GM12801 (cell line): ENCODE data around the gene HELLS.

Source experiments
- TF ChIP-seq, protein P1 (sequence below): IDR thresholded peaks from one replicate; pipeline ENCODE4 v1.5.1; 2011; ENCODE audit warnings: control low read depth; ENCODE audit not compliant: insufficient read length; ENCODE audit errors: extremely low read depth

Gene HELLS

DNA sequence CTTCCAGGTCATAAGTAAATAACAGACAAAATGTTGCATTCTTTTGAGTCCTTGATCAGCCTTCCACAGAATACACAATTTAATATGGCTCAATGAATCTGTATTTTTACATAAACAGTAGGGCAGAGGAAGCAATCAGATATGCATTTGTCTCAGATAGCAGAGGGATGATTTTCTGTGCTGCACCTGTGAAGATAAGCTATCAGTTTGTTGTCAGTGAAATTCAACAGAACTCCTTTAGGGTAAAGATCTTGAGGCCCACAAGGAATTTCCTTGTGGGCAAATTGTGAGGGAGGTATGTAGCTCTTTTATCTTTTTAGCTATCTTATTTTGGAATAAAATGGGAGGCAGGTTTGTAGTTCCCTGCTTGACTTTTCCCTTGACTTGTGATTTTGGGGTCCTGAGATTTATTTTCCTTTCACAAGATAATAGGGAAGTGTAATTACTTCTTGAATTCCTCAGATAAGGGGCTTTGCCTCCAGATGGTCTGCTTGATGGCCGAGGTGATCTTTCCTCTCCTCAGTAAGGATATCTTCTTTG is 77.1 kb downstream of the HELLS start:
- TF ChIP-seq, protein P1, sequence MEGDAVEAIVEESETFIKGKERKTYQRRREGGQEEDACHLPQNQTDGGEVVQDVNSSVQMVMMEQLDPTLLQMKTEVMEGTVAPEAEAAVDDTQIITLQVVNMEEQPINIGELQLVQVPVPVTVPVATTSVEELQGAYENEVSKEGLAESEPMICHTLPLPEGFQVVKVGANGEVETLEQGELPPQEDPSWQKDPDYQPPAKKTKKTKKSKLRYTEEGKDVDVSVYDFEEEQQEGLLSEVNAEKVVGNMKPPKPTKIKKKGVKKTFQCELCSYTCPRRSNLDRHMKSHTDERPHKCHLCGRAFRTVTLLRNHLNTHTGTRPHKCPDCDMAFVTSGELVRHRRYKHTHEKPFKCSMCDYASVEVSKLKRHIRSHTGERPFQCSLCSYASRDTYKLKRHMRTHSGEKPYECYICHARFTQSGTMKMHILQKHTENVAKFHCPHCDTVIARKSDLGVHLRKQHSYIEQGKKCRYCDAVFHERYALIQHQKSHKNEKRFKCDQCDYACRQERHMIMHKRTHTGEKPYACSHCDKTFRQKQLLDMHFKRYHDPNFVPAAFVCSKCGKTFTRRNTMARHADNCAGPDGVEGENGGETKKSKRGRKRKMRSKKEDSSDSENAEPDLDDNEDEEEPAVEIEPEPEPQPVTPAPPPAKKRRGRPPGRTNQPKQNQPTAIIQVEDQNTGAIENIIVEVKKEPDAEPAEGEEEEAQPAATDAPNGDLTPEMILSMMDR, result no peak

DNA sequence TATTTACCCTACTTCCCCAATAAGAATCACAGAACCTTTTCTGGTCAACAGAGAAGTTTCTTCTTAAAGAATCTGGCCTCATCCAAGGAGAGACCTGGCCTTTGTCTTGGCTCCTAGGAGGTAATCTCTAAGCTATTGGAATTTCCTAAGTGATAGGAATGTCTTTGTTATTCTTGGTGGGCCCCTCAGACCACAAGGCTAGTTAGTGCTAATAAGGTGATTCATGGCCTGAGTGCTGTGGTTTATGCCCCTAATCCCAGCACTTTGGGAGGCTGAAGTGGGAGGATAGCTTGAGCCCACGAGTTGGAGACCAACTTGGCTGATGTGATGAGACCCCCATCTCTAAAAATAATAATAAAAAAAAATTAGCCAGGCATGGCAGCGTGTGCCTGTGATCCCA is 78.0 kb downstream of the HELLS start:
- TF ChIP-seq, protein P1, result no peak

DNA sequence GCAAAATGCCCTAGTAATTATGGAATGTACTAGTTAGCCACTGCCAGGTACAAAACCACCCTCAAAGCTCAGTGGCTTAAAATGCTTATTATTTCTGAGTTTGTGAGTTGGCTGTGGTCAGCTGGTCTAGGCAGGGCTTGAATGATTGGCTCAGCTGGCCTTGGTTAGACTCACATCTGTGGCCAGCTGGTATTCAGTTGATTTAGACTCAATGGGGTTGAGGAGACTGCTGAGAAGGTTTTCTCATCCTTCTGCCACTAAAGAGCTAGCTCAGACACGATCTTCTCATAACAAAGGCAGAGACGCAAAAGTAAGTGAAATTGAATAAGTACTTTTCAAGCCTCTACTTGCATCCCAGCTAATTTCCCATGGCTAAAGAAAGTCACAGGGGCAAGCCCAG is 80.9 kb downstream of the HELLS start:
- TF ChIP-seq, protein P1, result no peak

DNA sequence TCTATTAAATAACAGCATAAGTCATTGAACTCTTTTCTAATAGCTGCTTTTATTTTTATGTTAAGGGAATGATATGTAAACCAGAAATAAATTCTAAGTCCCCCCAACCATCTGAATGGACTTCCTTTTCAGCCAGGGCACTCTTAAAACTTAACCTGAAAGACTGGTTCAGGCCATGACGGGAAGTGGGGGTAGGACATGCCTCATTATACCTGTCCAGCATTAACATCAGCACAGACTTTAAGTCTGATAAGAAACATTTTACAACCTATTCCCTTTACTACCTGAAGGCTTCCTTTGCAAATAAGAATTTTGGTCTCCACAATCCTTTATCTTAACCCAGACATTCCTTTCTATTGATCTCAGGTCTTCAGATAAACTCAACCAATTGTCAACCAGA is 81.9 kb downstream of the HELLS start:
- TF ChIP-seq, protein P1, result no peak

DNA sequence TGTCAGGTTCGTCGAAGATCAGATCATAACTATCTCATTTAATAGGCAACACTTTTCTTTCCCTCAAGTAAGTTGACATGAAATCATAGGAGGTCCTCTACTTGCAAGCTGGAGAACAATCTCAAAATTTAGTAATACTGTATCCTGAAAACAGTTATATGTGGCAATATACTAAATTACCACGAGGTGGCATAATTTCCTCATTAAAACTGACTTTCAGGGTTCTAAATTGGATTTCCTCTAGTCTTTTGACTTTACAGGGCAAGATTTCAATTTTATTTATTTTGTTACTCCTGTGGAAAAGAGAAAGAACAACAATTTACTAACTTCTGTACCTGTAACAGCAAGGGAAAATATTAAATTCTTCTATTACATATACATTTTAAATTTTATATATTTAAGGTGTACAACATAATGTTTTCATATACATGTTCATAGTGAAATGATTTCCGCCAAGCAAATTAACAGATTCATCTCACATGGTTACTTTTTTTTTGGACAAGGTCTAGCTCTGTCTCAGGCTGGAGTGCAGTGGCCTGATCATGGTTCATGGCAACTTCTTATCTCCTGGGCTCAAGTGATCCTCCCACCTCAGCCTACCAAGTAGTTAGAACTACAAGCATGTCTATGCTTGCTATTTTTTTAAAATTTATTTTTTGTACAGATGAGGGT is 84.6 kb downstream of the HELLS start:
- TF ChIP-seq, protein P1, result no peak

DNA sequence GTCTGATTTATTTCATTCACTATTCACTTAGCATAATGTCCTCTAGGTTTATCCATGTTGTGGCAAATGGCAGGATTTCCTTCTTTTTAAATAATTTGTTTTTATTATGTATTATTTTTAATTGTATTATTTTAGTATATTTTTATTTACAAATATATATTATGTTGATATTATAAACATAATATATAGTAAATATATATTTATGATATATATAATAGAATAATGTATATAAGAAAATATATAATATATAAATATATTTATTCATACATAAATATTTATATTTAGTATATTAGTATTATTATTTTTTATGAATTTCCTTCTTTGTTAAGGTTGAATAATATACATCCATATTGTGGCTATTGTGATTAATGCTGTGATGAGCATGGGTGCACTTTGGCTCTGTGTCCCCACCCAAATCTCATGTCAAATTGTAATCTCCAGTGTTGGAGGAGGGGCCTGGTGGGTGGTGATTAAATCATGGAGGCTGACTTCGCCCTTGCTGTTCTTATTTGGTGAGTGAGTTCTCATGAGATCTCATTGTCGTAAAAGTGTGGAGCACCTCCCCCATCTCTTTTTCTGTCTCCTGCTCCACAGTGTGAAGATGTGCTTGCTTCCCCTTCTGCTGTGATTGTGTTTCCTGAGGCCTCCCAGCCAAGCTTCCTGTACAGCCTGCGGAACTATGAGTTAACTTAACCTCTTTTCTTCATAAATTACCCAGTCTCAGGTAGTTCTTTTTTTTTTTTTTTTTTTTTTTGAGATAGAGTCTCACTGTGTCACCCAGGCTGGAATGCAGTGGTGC is 85.7 kb downstream of the HELLS start:
- TF ChIP-seq, protein P1, result no peak

DNA sequence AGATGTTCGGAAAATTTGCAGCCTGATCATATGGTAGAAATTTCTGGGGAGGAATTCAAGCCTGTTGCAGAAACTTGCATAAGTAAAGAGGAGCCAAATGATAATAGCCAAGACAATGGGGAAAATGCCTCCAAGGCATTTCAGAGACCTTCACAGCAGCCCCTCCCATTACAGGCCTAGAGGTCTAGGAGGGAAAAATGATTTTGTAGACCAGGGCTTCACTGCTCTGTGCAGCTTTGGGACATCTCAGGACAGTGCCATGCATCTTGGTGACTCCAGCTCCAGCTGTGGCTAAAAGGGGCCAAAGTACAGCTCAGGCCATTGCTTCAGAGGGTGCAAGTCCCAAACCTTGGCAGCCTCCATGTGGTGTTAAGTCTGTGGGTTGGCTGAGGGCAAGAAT is 87.4 kb downstream of the HELLS start:
- TF ChIP-seq, protein P1, result no peak
